Measurements from ENCODE around the gene SLC5A10. TPM values are rescaled to one million over a fixed set of nuclear protein-coding genes. Genes with fewer than 3 reads are reported as not detected.

SLC5A10 gene
- total RNA-seq, 1 experiment from 2014 or later, result not detected

DNA sequence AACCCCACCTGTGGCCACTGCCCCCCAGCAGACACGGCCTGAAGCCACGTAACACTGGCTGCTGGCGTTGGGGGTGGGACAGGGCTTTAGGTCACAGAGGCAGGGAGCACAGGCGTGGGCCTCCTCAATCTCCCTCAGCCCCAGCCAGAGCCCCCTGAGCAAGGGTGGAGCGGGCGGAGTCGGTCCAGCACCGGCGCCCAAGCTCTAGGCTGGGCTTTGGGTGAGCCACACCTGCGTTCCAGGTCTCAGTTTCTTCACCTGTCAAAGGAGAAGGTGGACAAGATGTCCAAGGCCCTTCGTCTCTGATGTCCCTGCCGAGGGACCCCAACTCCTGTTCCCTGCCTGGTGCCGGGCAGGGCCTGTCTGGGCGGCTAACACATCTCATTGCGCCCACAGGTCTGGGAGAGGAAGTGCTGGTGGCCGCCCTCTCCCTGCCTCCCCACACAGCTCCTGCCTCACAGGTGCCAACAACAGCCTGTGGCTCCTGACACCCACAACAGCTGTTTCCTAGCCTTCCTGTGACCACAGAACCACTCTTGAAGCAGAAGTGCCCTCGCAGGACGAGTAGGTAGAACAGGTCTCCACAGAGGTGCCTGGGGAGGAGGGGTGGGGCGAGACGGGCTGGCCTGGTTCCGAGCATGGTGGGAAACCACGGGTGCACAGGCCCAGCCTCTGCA is 40.6 kb downstream of the SLC5A10 start:
- no peak overlapping the region for H3K4me3 ChIP-seq (ENCODE audit: low read depth in 2 of 2, low read length in 2 of 2)
- no peaks in the 10 kb centered on the region for H3K36me3 ChIP-seq (ENCODE audit: control insufficient read depth, insufficient read depth, low read length)
- in situ Hi-C loops (cut with HindIII; ENCODE audit: low pct_unique_long_range_greater_than_20kb, low sequenced_read_pairs), result no loop called here
- POLR2A ChIA-PET, result no interaction called here
- H3K9me3 ChIP-seq (ENCODE audit: control insufficient read depth, insufficient read depth, low read depth, low read length), result no peaks in the 10 kb centered on the region; the same call in 1 of the 2 replicates
- intact Hi-C loops (cut with micrococcal nuclease; ENCODE audit: unreplicated experiment), result no loop called here
- TF ChIP-seq POLR2AphosphoS5 (IDR thresholded peaks at IDR 0.05; ENCODE audit: low read depth, low read length) (no peak), TCF7L2 (IDR thresholded peaks at IDR 0.05; ENCODE audit: low read depth, low read length) (no peak), SIN3A (IDR thresholded peaks at IDR 0.05; ENCODE audit: borderline replicate concordance, insufficient read depth, low read depth, low read length) (no peak)
- TF ChIP-seq, protein P1, sequence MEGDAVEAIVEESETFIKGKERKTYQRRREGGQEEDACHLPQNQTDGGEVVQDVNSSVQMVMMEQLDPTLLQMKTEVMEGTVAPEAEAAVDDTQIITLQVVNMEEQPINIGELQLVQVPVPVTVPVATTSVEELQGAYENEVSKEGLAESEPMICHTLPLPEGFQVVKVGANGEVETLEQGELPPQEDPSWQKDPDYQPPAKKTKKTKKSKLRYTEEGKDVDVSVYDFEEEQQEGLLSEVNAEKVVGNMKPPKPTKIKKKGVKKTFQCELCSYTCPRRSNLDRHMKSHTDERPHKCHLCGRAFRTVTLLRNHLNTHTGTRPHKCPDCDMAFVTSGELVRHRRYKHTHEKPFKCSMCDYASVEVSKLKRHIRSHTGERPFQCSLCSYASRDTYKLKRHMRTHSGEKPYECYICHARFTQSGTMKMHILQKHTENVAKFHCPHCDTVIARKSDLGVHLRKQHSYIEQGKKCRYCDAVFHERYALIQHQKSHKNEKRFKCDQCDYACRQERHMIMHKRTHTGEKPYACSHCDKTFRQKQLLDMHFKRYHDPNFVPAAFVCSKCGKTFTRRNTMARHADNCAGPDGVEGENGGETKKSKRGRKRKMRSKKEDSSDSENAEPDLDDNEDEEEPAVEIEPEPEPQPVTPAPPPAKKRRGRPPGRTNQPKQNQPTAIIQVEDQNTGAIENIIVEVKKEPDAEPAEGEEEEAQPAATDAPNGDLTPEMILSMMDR (IDR thresholded peaks at IDR 0.05), result no peak
- TF ChIP-seq, protein P2, sequence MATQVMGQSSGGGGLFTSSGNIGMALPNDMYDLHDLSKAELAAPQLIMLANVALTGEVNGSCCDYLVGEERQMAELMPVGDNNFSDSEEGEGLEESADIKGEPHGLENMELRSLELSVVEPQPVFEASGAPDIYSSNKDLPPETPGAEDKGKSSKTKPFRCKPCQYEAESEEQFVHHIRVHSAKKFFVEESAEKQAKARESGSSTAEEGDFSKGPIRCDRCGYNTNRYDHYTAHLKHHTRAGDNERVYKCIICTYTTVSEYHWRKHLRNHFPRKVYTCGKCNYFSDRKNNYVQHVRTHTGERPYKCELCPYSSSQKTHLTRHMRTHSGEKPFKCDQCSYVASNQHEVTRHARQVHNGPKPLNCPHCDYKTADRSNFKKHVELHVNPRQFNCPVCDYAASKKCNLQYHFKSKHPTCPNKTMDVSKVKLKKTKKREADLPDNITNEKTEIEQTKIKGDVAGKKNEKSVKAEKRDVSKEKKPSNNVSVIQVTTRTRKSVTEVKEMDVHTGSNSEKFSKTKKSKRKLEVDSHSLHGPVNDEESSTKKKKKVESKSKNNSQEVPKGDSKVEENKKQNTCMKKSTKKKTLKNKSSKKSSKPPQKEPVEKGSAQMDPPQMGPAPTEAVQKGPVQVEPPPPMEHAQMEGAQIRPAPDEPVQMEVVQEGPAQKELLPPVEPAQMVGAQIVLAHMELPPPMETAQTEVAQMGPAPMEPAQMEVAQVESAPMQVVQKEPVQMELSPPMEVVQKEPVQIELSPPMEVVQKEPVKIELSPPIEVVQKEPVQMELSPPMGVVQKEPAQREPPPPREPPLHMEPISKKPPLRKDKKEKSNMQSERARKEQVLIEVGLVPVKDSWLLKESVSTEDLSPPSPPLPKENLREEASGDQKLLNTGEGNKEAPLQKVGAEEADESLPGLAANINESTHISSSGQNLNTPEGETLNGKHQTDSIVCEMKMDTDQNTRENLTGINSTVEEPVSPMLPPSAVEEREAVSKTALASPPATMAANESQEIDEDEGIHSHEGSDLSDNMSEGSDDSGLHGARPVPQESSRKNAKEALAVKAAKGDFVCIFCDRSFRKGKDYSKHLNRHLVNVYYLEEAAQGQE (IDR thresholded peaks at IDR 0.05; ENCODE audit: insufficient read depth in 1 of 2, low read depth in 2 of 2, low read length in 1 of 2), result no peak
- no peak for ATAC-seq
- BruUV-seq (replicated peaks), result no TSS peak
- DNase-seq (ENCODE audit: low read depth, low spot score), result no peak
- H3K27ac ChIP-seq (ENCODE audit: low read length), result no peak overlapping the region
- no peaks in the 10 kb centered on the region for H3K27me3 ChIP-seq (ENCODE audit: control insufficient read depth, insufficient read depth, low read length)
- 0 out of 2 replicates have a peak, but pooled peaks cover 4% of the 10 kb centered on the region for H3K4me1 ChIP-seq (ENCODE audit: control insufficient read depth, insufficient read depth, low read length)
- CTCF ChIA-PET, result no interaction called here

DNA sequence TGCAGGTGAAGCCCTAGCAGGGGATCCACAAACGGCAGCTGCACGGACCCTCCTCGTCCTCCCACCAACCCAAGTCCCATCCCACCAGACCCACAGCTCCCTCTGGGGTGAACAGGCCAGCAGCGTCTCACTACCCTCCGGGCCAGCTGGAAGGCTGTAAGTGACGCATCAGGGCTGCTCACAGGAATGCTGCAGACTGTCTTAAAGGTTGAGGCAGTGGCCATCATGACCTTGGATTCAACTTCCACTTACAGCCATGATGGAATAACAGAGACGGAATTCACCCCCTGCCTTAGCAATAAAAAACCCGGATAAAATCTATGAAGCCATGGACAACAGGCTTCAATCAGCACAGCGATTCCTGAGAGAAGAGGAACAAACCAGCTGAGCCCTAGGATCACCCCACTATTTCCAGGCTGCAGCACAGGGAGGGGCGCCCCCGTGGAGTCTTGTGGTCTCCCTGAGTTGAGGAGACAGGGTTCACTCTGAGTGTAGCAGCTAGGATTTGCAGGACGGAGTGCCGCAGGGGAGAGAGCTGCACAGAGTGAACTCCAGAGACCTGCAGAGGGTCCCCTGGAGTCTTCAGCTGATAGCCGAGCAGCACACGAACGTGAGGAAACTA is 42.1 kb downstream of the SLC5A10 start:
- TF ChIP-seq, protein P2 (IDR thresholded peaks at IDR 0.05; ENCODE audit: insufficient read depth in 1 of 2, low read depth in 2 of 2, low read length in 1 of 2), result no peak
- TF ChIP-seq SIN3A (IDR thresholded peaks at IDR 0.05; ENCODE audit: borderline replicate concordance, insufficient read depth, low read depth, low read length) (no peak), POLR2AphosphoS5 (IDR thresholded peaks at IDR 0.05; ENCODE audit: low read depth, low read length) (no peak), TCF7L2 (IDR thresholded peaks at IDR 0.05; ENCODE audit: low read depth, low read length) (no peak)
- TF ChIP-seq, protein P1 (IDR thresholded peaks at IDR 0.05), result no peak
- in situ Hi-C loops (cut with HindIII; ENCODE audit: low pct_unique_long_range_greater_than_20kb, low sequenced_read_pairs), result no loop called here

More for the DNA sequence above, 42.1 kb downstream of the SLC5A10 start:
- Histone ChIP-seq H3K4me3 (ENCODE audit: low read depth in 2 of 2, low read length in 2 of 2) (no peak overlapping the region), H3K4me1 (ENCODE audit: control insufficient read depth, insufficient read depth, low read length) (no peaks in the 10 kb centered on the region), H3K27me3 (ENCODE audit: control insufficient read depth, insufficient read depth, low read length) (no peaks in the 10 kb centered on the region), H3K9me3 (ENCODE audit: control insufficient read depth, insufficient read depth, low read depth, low read length) (no peaks in the 10 kb centered on the region; the same call in 1 of the 2 replicates), H3K36me3 (ENCODE audit: control insufficient read depth, insufficient read depth, low read length) (no peaks in the 10 kb centered on the region), H3K27ac (ENCODE audit: low read length) (no peak overlapping the region)
- ChIA-PET CTCF (no interaction called here), POLR2A (no interaction called here)
- intact Hi-C loops (cut with micrococcal nuclease; ENCODE audit: unreplicated experiment), result no loop called here
- BruUV-seq (replicated peaks), result no TSS peak
- ATAC-seq, result no peak
- DNase-seq (ENCODE audit: low read depth, low spot score), result no peak

Data from Panc1 (cell line).